ENCODE results near the gene HOTAIR. TPM values are rescaled to one million over a fixed set of nuclear protein-coding genes. Genes with fewer than 3 reads are reported as not detected.

HOTAIR gene
- total RNA-seq, 2 experiments from 2014 or later: not detected

DNA sequence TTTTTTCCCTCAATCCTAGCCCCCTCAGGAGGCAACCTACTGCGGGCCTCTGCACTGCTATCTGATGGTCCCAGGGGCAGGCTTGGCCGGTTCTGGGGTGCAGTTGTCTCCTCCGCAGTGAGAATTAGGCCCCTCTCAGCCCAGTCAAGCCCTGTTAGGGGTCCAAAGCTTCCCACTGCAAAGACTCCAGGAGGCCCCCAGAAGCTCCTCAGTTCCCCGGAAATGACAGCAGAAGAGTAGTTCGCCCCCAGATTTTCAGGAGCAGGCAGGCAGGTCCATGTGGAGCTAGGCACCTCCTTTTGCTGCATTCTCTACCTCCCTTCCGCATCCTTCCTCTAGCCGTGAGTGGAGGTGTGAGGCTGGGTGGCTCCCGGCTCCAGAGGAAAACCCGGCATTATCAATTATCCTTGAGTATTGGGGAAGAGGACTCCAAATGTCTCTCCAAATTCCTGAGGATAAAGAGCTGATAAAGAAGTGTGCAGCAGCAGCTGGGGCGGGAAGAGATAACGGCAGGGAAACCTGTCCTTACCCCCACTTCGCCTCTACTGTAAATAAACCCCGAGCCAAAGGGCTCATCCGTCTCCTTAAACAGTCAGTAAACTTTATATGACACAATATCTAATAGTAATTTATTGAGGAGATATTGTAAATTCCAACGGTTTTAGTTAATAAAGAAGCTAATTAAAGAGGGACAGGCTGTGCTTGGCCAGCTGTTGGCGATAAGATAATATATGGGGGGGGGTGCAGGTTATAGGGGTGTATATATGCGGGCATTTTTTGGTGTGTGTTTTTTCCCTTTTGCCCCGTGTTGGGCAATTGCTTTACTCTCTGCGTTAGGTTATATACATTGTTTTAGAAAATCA, 20.7 kb downstream of the HOTAIR start:
- POLR2A ChIA-PET: no interaction called here
- CTCF ChIA-PET: interaction anchor here (0.6 to 2.5 kb wide), 7 partner anchors 9 to 169 kb away, joined by 3 to 14 read pairs (median 3); partner anchors contain the start of gene HOXC5
- H3K4me1 Mint-ChIP-seq: peaks cover 12% of the 10 kb centered on the region
- intact Hi-C loops (cut with DNase I, micrococcal nuclease): loop anchor here (1.0 to 5.0 kb wide), 3 partner anchors 19 to 43 kb away; partner anchors contain the start of gene HOTAIR (in 1 of the 2)
- no peak overlapping the region for H3K4me3 Mint-ChIP-seq
- no peak overlapping the region for H3K27ac Mint-ChIP-seq
- H3K36me3 Mint-ChIP-seq (ENCODE audit: low read depth): no peaks in the 10 kb centered on the region
- H3K9me3 Mint-ChIP-seq (ENCODE audit: low read depth): no peaks in the 10 kb centered on the region
- H3K27me3 Mint-ChIP-seq: peaks cover 85% of the 10 kb centered on the region
- DNase-seq: no peak
- ATAC-seq: no peak

DNA sequence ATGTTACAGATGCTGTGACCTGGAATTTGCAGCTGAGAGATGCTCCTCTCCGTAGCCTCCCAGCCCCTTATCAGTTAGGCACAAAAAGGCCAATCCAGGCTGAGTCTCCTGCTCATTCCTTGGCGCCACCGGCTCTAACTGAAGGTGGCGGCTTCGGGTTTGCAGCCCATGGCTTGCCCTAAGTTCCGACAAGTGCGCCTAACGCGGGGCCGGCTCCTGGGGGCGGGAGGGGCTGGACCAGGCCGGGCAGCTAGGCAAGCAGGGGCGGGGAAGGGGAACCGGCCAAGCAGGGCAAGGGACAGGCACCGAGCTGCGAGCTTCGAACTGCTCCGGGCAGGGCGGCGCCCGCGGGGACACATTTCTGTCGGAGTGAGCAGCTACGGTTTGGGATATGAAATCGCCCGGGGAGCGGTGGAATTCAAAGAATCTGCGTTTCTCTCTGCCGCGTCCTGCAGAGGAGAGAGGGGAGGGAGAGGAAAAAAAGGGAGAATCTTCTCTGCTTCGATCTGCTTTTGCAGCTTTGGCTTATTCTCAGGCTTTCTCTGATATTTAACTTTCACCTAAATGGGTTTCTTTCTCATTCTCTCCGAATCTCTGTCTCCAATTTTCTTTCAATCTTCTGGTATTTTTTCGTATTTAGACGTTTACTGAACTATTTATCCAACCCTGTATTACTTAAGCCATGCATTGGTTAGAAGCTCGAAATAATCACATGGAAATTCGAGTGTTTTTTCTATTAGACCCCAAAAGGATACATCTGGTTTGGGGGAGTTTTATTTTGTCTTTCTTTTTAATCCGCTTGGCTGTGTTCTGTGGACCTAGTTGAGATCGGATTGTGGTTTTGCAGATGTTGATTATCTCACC, 21.7 kb downstream of the HOTAIR start:
- Mint-ChIP-seq H3K27me3 (peaks cover 85% of the 10 kb centered on the region), H3K9me3 (ENCODE audit: low read depth) (no peaks in the 10 kb centered on the region), H3K27ac (no peak overlapping the region), H3K36me3 (ENCODE audit: low read depth) (no peaks in the 10 kb centered on the region), H3K4me1 (peaks cover 12% of the 10 kb centered on the region), H3K4me3 (no peak overlapping the region)
- intact Hi-C loops (cut with DNase I, micrococcal nuclease): loop anchor here in 1 of 2 experiments (2.0 to 5.0 kb wide), 2 partner anchors 18 to 44 kb away; no protein-coding TSS in a partner anchor
- ATAC-seq (no peak), DNase-seq (no peak)
- POLR2A ChIA-PET: no interaction called here
- CTCF ChIA-PET: interaction anchor here (0.6 to 2.5 kb wide), 10 partner anchors 11 to 185 kb away, joined by 3 to 14 read pairs (median 4); partner anchors contain the start of gene HOXC10

DNA sequence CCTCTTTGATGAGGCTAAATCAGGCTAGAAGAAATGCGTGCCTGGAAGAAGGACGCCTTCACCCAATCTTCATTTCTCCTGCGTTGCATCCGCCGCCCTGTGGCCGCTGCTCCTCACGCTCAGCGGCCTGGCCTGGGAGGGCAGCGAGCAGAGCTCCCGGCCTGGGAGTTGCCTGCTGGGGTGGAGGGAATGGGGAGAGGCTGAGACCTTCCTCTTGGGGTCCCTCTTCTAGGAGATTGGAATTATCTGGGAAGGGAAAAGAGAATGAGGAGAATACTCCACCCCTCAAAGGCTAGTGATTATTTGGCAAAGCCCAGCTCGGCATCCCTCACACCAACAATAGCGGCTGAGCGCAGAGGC, 22.4 kb downstream of the HOTAIR start:
- DNase-seq: no peak
- intact Hi-C loops (cut with DNase I, micrococcal nuclease): loop anchor here in 1 of 2 experiments (2.0 to 5.0 kb wide), 2 partner anchors 18 to 45 kb away; no protein-coding TSS in a partner anchor
- H3K4me3 Mint-ChIP-seq: no peak overlapping the region

GRCh38 chr12:53951577-53952334, 23.0 kb downstream of the HOTAIR start:
- Mint-ChIP-seq H3K4me3 (no peak overlapping the region), H3K9me3 (ENCODE audit: low read depth) (no peaks in the 10 kb centered on the region), H3K27ac (no peak overlapping the region), H3K4me1 (peaks cover 12% of the 10 kb centered on the region), H3K36me3 (ENCODE audit: low read depth) (no peaks in the 10 kb centered on the region), H3K27me3 (peaks cover 83% of the 10 kb centered on the region)
- intact Hi-C loops (cut with DNase I, micrococcal nuclease): loop anchor here (2.0 to 5.0 kb wide), 4 partner anchors 13 to 46 kb away; no protein-coding TSS in a partner anchor
- CTCF ChIA-PET: interaction anchor here (0.7 to 2.5 kb wide), 4 partner anchors 10 to 54 kb away, joined by 3 to 14 read pairs (median 4); partner anchors contain the start of gene HOXC10
- POLR2A ChIA-PET: no interaction called here
- DNase-seq: no peak
- no peak for ATAC-seq

More for the DNA sequence above, 22.4 kb downstream of the HOTAIR start:
- peaks cover 86% of the 10 kb centered on the region for H3K27me3 Mint-ChIP-seq
- H3K4me1 Mint-ChIP-seq: peaks cover 12% of the 10 kb centered on the region
- no peak overlapping the region for H3K27ac Mint-ChIP-seq
- ChIA-PET POLR2A (no interaction called here), CTCF (interaction anchor here (0.7 to 2.5 kb wide), 7 partner anchors 11 to 184 kb away, joined by 3 to 14 read pairs (median 4); partner anchors contain the start of gene HOXC10)
- H3K9me3 Mint-ChIP-seq (ENCODE audit: low read depth): no peaks in the 10 kb centered on the region
- H3K36me3 Mint-ChIP-seq (ENCODE audit: low read depth): no peaks in the 10 kb centered on the region
- ATAC-seq: no peak

- H3K4me1 Mint-ChIP-seq: peaks cover 9% of the 10 kb centered on the region
- no peak overlapping the region for H3K27ac Mint-ChIP-seq
- no peak overlapping the region for H3K4me3 Mint-ChIP-seq
- ChIA-PET CTCF (interaction anchor here (1.0 kb wide), 1 partner anchor 55 kb away, joined by 3 read pairs; no protein-coding TSS in a partner anchor), POLR2A (no interaction called here)
- intact Hi-C loops (cut with DNase I, micrococcal nuclease): loop anchor here (2.0 to 5.0 kb wide), 3 partner anchors 14 to 46 kb away; no protein-coding TSS in a partner anchor
- H3K27me3 Mint-ChIP-seq: peaks cover 82% of the 10 kb centered on the region
- no peaks in the 10 kb centered on the region for H3K9me3 Mint-ChIP-seq (ENCODE audit: low read depth)
- H3K36me3 Mint-ChIP-seq (ENCODE audit: low read depth): no peaks in the 10 kb centered on the region
- DNase-seq (no peak), ATAC-seq (no peak)
Measured at GRCh38 chr12:53950789-53951576, 23.8 kb downstream of the HOTAIR start.

GRCh38 chr12:53950437-53950773, 24.3 kb downstream of the HOTAIR start:
- Mint-ChIP-seq H3K27ac (no peak overlapping the region), H3K4me3 (no peak overlapping the region), H3K4me1 (peaks cover 6% of the 10 kb centered on the region), H3K27me3 (peaks cover 84% of the 10 kb centered on the region), H3K9me3 (ENCODE audit: low read depth) (no peaks in the 10 kb centered on the region), H3K36me3 (ENCODE audit: low read depth) (no peaks in the 10 kb centered on the region)
- DNase-seq (no peak), ATAC-seq (peak; percentile 36)
- ChIA-PET CTCF (no interaction called here), POLR2A (no interaction called here)
- intact Hi-C loops (cut with DNase I, micrococcal nuclease): loop anchor here (2.0 to 5.0 kb wide), 3 partner anchors 14 to 47 kb away; no protein-coding TSS in a partner anchor

- ChIA-PET POLR2A (no interaction called here), CTCF (no interaction called here)
- no peak for ATAC-seq
- no peaks in the 10 kb centered on the region for H3K9me3 Mint-ChIP-seq (ENCODE audit: low read depth)
- peaks cover 88% of the 10 kb centered on the region for H3K27me3 Mint-ChIP-seq
- DNase-seq: no peak
- peaks cover 6% of the 10 kb centered on the region for H3K4me1 Mint-ChIP-seq
- no peaks in the 10 kb centered on the region for H3K36me3 Mint-ChIP-seq (ENCODE audit: low read depth)
- intact Hi-C loops (cut with DNase I, micrococcal nuclease): loop anchor here (2.0 to 5.0 kb wide), 3 partner anchors 13 to 47 kb away; no protein-coding TSS in a partner anchor
- no peak overlapping the region for H3K27ac Mint-ChIP-seq
- no peak overlapping the region for H3K4me3 Mint-ChIP-seq
Measured at GRCh38 chr12:53949631-53950436, 24.9 kb downstream of the HOTAIR start.

DNA sequence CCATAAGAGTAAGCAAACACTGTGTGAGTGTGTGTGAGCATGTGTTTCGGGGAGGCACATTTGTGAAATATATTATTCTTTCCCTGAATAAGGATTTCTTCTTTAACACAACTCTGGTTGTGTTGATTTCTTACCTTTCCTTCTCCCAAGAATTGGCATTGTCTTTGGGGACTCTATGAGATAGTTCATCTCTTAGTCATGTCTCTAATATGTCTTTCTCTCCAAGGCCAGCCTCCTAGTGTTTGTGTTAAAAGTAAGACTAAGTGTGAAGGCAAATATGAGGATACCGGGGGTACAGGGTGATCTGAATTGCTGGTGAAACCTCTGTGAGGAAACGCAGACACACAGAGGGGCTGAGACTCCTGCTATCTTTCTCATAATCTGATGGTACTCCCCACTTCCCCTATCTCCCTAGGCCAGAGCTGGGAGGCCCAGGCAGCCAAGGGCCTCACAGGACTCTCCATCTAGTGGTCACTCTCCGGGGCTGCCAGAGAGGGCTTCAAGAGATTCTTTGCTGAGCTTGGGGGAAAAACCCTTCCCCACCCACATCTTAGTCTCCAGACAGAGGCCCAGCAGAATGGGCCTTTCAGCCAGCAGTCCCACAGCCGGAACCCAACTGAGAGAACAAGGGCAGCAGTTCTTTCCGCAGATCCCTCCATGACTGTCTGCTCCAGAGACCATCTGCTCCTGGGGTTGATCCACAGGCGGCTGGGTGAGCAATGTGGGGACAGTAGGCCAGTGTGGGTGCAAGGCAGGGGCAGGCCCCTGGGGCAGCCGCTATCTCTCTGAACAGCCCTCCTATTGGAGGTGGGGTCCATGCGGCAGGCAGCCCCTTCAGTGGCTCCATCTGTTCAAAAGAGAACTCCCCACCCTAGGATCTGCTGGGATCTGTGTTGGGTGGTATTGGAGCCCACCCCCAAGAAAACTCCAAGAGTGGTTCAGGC, 25.8 kb downstream of the HOTAIR start:
- ATAC-seq: no peak
- Mint-ChIP-seq H3K36me3 (ENCODE audit: low read depth) (no peaks in the 10 kb centered on the region), H3K27ac (no peak overlapping the region), H3K4me3 (no peak overlapping the region), H3K9me3 (ENCODE audit: low read depth) (no peaks in the 10 kb centered on the region), H3K4me1 (peaks cover 6% of the 10 kb centered on the region), H3K27me3 (peaks cover 89% of the 10 kb centered on the region)
- ChIA-PET POLR2A (no interaction called here), CTCF (no interaction called here)
- DNase-seq: no peak
- intact Hi-C loops (cut with DNase I, micrococcal nuclease): no loop called here

- DNase-seq (no peak), ATAC-seq (no peak)
- Mint-ChIP-seq H3K27me3 (peaks cover 89% of the 10 kb centered on the region), H3K27ac (no peak overlapping the region), H3K36me3 (ENCODE audit: low read depth) (no peaks in the 10 kb centered on the region), H3K4me3 (no peak overlapping the region), H3K4me1 (peaks cover 3% of the 10 kb centered on the region), H3K9me3 (ENCODE audit: low read depth) (no peaks in the 10 kb centered on the region)
- ChIA-PET POLR2A (no interaction called here), CTCF (no interaction called here)
- intact Hi-C loops (cut with DNase I, micrococcal nuclease): no loop called here
Measured at GRCh38 chr12:53947743-53948142, 27.0 kb downstream of the HOTAIR start.

Measured in activated CD4-positive, alpha-beta T cell treated with anti-CD3 and anti-CD28 coated beads for 36 hours (primary cell).